GM10266 (cell line): ENCODE measurements around the gene BTRC.

Experiments
- DNase-seq: peaks from one replicate; pipeline ENCODE4 v3.0.0; 2012; ENCODE audit errors: extremely low spot score
- CTCF ChIP-seq: IDR thresholded peaks from 2 replicates; pipeline ENCODE4 v1.5.1; 2012; ENCODE audit warnings: mild to moderate bottlenecking, low read depth; ENCODE audit not compliant: control insufficient read depth, insufficient read depth; ENCODE audit errors: missing control alignments

The BTRC gene

GRCh38 chr10:101490026-101490425 lies 136.1 kb downstream of the BTRC start:
- no peak for TF ChIP-seq CTCF
- DNase-seq = no peak

- DNase-seq = no peak
- TF ChIP-seq CTCF = no peak
Measured at GRCh38 chr10:101492205-101492604, 138.2 kb downstream of the BTRC start.

GRCh38 chr10:101492814-101493213 lies 138.8 kb downstream of the BTRC start:
- no peak for DNase-seq
- no peak for TF ChIP-seq CTCF

- no peak for TF ChIP-seq CTCF
- DNase-seq = no peak
Measured at GRCh38 chr10:101493249-101493648, 139.3 kb downstream of the BTRC start.

GRCh38 chr10:101493782-101494281 lies 139.9 kb downstream of the BTRC start:
- no peak for TF ChIP-seq CTCF
- no peak for DNase-seq

- no peak for TF ChIP-seq CTCF
Measured at GRCh38 chr10:101494650-101495049, 140.7 kb downstream of the BTRC start.

GRCh38 chr10:101495324-101495925 lies 141.5 kb downstream of the BTRC start:
- no peak for DNase-seq
- TF ChIP-seq CTCF = peak; percentile 50

More at GRCh38 chr10:101494650-101495049, 140.7 kb downstream of the BTRC start:
- no peak for DNase-seq
